ENCODE data around the gene KAZN.
A peak's percentile ranks its signal among the peaks of the same experiment; 100 is the strongest.

Gene KAZN

DNA sequence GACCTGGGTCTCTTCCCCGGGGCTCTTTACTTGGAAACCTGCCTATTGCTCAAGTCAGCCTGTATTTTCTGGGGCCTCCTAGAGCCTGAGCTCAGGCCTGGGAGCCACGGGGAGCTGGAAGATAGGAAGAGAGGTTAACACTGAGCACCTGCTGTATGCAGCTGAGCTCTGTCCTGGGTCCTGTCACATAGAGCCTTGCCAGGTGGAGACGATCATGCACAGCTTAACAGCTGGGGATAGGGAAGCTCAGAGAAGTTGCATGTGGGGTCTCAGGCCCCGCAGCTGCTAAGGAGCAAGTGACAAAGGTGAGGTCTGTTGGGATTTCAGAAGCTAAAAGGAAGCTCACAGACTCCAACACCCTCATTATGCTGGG is 427.6 kb downstream of the KAZN start:
- TF ChIP-seq, protein P1, sequence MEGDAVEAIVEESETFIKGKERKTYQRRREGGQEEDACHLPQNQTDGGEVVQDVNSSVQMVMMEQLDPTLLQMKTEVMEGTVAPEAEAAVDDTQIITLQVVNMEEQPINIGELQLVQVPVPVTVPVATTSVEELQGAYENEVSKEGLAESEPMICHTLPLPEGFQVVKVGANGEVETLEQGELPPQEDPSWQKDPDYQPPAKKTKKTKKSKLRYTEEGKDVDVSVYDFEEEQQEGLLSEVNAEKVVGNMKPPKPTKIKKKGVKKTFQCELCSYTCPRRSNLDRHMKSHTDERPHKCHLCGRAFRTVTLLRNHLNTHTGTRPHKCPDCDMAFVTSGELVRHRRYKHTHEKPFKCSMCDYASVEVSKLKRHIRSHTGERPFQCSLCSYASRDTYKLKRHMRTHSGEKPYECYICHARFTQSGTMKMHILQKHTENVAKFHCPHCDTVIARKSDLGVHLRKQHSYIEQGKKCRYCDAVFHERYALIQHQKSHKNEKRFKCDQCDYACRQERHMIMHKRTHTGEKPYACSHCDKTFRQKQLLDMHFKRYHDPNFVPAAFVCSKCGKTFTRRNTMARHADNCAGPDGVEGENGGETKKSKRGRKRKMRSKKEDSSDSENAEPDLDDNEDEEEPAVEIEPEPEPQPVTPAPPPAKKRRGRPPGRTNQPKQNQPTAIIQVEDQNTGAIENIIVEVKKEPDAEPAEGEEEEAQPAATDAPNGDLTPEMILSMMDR (IDR thresholded peaks at IDR 0.05; ENCODE audit: low read depth, low read length, missing control alignments), result no peak
- DNase-seq (ENCODE audit: low read depth), result no peak

DNA sequence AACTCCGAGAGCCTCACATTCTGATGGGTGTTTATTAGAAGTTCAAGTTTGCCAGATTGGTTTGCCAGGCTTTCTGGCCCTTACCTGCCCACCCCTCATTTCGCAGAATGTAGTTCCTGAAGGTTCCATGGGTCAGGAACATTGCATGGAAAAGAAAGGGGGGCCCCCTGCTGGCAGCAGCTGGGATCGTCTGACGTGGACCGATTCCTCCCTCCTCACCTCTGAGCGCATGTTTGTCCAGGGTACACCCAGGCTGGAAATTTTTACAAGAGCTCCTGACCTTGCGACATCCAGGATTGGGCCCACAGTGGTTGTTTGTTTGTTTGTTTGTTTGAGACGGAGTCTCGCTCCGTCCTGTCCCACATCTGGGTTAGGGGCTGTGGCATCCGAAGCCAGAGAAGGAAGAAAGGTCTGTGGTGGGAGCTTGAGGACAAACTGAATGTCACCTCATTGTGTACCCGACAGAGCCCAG is 429.1 kb downstream of the KAZN start:
- no peak for DNase-seq (ENCODE audit: low read depth)
- TF ChIP-seq, protein P1 (IDR thresholded peaks at IDR 0.05; ENCODE audit: low read depth, low read length, missing control alignments), result peak; percentile 88
- no peak overlapping the region for H3K4me3 ChIP-seq (ENCODE audit: low read depth, low read length)

More for the DNA sequence above, 427.6 kb downstream of the KAZN start:
- H3K4me3 ChIP-seq (ENCODE audit: low read depth, low read length), result no peak overlapping the region

DNA sequence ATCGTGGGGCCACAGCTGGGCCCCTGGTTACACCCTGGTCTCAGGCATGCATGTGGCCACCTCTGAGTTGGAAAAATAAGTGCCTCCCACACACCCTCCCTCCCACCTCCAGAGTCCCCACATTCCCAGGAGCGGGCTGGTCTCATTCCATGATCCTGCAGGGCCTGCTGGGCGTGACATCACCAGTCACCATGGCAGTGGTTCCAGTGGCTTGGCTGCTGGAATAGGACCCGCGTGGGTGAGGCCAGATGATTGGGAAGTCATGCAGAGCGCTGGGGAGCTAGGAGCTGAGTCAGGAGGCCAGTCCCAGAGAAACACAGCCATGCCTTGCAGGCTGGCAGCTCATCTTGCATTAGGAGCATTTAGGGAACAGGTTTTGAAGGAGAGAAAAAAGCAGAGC is 429.6 kb downstream of the KAZN start:
- DNase-seq (ENCODE audit: low read depth), result no peak
- TF ChIP-seq, protein P1 (IDR thresholded peaks at IDR 0.05; ENCODE audit: low read depth, low read length, missing control alignments), result no peak
- H3K4me3 ChIP-seq (ENCODE audit: low read depth, low read length), result no peak overlapping the region

DNA sequence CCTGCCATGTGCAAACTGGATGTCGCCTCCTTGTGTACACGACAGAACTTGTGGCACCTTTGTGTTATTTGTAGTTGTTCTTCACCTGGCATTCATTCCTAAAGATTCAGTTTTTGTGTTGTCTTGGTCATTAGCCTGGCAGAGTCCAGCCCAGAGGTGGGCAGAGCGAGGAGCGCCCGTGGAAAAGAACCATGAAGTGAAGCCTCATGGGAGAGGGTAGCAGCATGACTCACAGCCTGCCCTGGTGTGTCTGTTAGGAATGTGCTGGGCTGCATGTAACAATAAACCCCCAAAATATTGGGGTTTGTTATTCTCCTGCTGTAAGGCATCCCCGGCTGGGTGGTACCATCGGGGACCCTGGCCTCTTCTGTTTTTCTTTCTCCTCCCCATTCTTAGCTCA is 430.1 kb downstream of the KAZN start:
- H3K4me3 ChIP-seq (ENCODE audit: low read depth, low read length), result no peak overlapping the region
- no peak for DNase-seq (ENCODE audit: low read depth)
- TF ChIP-seq, protein P1 (IDR thresholded peaks at IDR 0.05; ENCODE audit: low read depth, low read length, missing control alignments), result no peak

- H3K4me3 ChIP-seq (ENCODE audit: low read depth, low read length), result no peak overlapping the region
- TF ChIP-seq, protein P1 (IDR thresholded peaks at IDR 0.05; ENCODE audit: low read depth, low read length, missing control alignments), result no peak
- no peak for DNase-seq (ENCODE audit: low read depth)
Observed at GRCh38 chr1:15029036-15029435, 430.6 kb downstream of the KAZN start.

DNA sequence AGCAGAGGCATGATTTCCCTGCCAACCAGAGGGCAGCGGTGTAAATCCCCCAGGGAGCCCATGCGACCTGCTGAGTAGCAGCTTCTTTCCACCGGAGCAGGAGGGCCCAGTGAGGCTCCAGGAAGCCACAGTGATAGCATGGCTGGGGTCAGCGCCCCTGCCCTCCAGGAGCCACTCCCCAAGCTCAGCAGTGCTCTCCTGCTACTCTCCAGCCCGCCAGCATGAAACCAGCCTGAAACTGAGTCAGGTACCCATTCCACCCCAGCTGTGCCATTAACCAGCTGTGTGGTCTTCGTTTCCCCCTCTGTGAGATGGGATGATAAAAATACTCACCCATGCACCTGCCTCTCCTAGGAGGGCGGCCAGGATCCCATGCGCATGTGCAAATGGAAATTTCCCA is 431.3 kb downstream of the KAZN start:
- TF ChIP-seq, protein P1 (IDR thresholded peaks at IDR 0.05; ENCODE audit: low read depth, low read length, missing control alignments), result no peak
- no peak overlapping the region for H3K4me3 ChIP-seq (ENCODE audit: low read depth, low read length)
- DNase-seq (ENCODE audit: low read depth), result no peak

GRCh38 chr1:15031251-15031933 is 432.9 kb downstream of the KAZN start:
- TF ChIP-seq, protein P1 (IDR thresholded peaks at IDR 0.05; ENCODE audit: low read depth, low read length, missing control alignments), result no peak
- no peak overlapping the region for H3K4me3 ChIP-seq (ENCODE audit: low read depth, low read length)
- DNase-seq (ENCODE audit: low read depth), result no peak

All from GM12864 (cell line).